Stimulated activated naive CD8-positive, alpha-beta T cell treated with anti-CD3 and anti-CD28 coated beads, Interleukin-15, amount 100 ng/mL, for 72 hours (primary cell): ENCODE results near the gene TUBA3E.
A peak's percentile ranks its signal among the peaks of the same experiment; 100 is the strongest.
"Not testable (repeated sequence)": the region's sequence is repeated elsewhere in the genome, so short reads cannot be mapped to it uniquely, and the experiment has no call there.

Source experiments
- ATAC-seq: fragments of 150-1000 bp; cut with Tn5 transposase; 2 replicates; pipeline ENCODE4 v1.10.0; 2021; ENCODE audit warnings: mild to moderate bottlenecking, moderate library complexity
- DNase-seq, 2 donors: peaks; one replicate each; pipeline ENCODE4 v3.0.0; 2021 to 2022
- H3K27ac Mint-ChIP-seq, 2 donors: one replicate each; pipeline ENCODE4 v1.8.0; 2022; ENCODE audit warnings: mild to moderate bottlenecking in 2 of 2, mixed read lengths in 2 of 2, moderate library complexity in 2 of 2
- H3K27me3 Mint-ChIP-seq: one replicate; pipeline ENCODE4 v1.8.0; 2022; ENCODE audit warnings: mixed read lengths
- H3K4me1 Mint-ChIP-seq: one replicate; pipeline ENCODE4 v1.8.0; 2022; ENCODE audit warnings: mild to moderate bottlenecking, mixed read lengths
- H3K4me3 Mint-ChIP-seq, 2 donors: one replicate each; pipeline ENCODE4 v1.8.0; 2022; ENCODE audit warnings: mild to moderate bottlenecking in 2 of 2, mixed read lengths in 2 of 2, moderate library complexity in 1 of 2
- H3K9me3 Mint-ChIP-seq, 2 donors: one replicate each; pipeline ENCODE4 v1.8.0; 2022; ENCODE audit warnings: mixed read lengths in 2 of 2

Gene TUBA3E

DNA sequence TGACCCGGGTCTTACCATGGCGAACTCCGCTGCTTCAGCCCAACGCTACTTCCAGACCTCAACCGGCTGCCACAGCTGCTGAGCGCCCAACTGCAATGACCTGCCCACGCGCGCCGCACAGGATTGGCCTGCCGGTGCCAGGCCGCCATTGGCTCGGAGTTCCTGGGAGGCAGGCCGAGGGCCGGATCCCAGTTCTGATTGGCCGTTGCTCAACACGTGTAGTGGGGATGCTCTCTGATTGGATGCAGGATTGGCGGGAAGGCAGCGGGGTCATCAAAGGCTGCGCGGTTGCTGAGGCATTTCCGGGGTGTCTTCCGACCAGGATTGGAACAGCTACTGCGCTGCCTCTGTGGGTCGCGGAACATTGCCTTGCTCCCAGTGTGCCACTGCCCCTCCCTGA, at the start of gene TUBA3E:
TSS of gene TUBA3E (minus strand) at position 97 of the 400 bp plus-strand sequence. CDS start at position 18, 79 bp downstream.
- Mint-ChIP-seq H3K4me3 (no peak within 1 kb of the TSS), H3K4me1 (no peaks in the 10 kb centered on the region), H3K27ac (no peak within 1 kb of the TSS), H3K9me3 (no peaks in the 10 kb centered on the region), H3K27me3 (no peaks in the 10 kb centered on the region)
- DNase-seq (no peak), ATAC-seq (no peak)

GRCh38 chr2:130246430-130246829, 48.2 kb upstream of the TUBA3E start:
- H3K4me1 Mint-ChIP-seq, result no peaks in the 10 kb centered on the region
- ATAC-seq (no peak), DNase-seq (no peak)
- no peaks in the 10 kb centered on the region for H3K9me3 Mint-ChIP-seq
- H3K4me3 Mint-ChIP-seq, result no peak overlapping the region
- peaks cover 58% of the 10 kb centered on the region for H3K27me3 Mint-ChIP-seq
- no peak overlapping the region for H3K27ac Mint-ChIP-seq

GRCh38 chr2:130245976-130246375, 47.7 kb upstream of the TUBA3E start:
- ATAC-seq (no peak), DNase-seq (no peak)
- H3K27me3 Mint-ChIP-seq, result peaks cover 58% of the 10 kb centered on the region
- H3K27ac Mint-ChIP-seq, result no peak overlapping the region
- no peaks in the 10 kb centered on the region for H3K9me3 Mint-ChIP-seq
- no peaks in the 10 kb centered on the region for H3K4me1 Mint-ChIP-seq
- H3K4me3 Mint-ChIP-seq, result no peak overlapping the region

DNA sequence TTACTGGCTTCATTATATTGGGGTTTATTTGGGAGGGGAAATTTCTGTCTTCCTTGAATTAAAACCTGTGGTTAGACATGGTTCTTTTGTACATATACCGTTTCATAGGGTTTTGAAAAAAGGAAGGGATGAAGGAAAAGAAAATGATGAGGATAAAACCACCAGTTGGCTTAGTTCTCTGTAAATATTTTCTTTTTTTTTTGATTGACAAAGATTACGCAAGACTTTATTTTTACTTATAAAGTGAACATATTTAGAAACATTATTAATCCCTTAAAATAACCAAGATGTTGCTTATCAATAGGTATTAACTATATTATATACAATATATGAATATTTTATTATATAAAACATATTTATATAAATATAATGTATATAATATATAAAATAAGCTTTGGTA, 45.1 kb upstream of the TUBA3E start:
- no peaks in the 10 kb centered on the region for H3K9me3 Mint-ChIP-seq
- no peak for DNase-seq
- ATAC-seq, result no peak
- H3K4me1 Mint-ChIP-seq, result no peaks in the 10 kb centered on the region
- H3K27me3 Mint-ChIP-seq, result peaks cover 34% of the 10 kb centered on the region
- no peak overlapping the region for H3K4me3 Mint-ChIP-seq
- H3K27ac Mint-ChIP-seq, result no peak overlapping the region

DNA sequence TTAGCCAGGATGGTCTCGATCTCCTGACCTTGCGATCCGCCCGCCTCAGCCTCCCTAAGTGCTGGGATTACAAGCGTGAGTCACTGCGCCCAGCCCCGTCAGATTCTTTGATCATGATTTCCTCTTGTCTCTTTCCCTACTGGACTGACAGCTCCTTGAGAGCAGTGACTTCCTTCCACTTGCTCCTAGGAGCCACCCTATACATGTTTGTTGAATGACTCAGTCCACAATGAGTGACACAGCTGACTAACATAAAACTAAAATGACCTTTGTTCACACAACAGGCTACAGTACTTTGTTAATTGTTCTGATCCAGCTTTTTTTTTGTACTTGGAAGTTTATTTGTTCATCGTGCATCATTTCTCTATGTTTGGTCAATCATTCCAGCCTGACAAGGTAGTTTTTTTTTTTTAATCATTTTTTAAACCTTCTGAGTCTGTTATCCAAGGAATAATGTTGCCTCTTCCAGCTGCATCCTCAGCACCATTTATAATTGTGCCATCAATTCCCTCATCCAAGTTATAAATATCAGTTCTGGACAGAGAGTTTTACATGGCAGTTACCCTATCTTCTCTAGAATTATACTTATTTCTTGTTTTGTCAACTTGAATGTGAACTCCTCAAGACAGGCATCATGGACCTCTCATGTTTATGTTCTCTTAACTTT, 42.9 kb upstream of the TUBA3E start:
- H3K27ac Mint-ChIP-seq, result no peak overlapping the region
- H3K27me3 Mint-ChIP-seq, result peaks cover 23% of the 10 kb centered on the region
- H3K4me1 Mint-ChIP-seq, result no peaks in the 10 kb centered on the region
- DNase-seq (no peak), ATAC-seq (no peak)
- H3K4me3 Mint-ChIP-seq, result no peak overlapping the region
- H3K9me3 Mint-ChIP-seq, result no peaks in the 10 kb centered on the region

DNA sequence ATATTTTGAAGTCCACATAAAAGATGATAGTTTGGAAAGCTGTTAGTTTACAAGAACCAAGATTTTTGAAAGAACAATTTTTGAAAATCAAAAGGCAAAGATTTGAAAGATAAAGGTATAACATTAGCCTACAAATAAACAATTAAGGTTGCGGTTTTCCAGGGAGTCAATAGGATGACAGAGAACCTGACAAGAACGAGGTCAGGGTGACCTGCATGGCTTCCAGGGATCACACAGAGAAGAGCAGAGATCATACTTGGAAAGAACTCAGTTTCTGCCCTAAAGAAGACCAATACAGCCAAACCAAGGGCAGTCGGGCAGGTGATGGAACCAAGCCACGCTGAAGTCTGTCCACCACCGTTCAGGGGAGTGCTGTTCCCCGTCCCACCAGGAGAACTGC, 41.3 kb upstream of the TUBA3E start:
- H3K27me3 Mint-ChIP-seq, result peaks cover 14% of the 10 kb centered on the region
- ATAC-seq, H3K4me1 Mint-ChIP-seq, H3K27ac Mint-ChIP-seq, H3K9me3 Mint-ChIP-seq, DNase-seq, H3K4me3 Mint-ChIP-seq: not testable (repeated sequence)

GRCh38 chr2:130233066-130233465, 34.8 kb upstream of the TUBA3E start:
- H3K27me3 Mint-ChIP-seq, result peaks cover 35% of the 10 kb centered on the region
- not testable (repeated sequence) for H3K4me1 Mint-ChIP-seq, ATAC-seq

DNA sequence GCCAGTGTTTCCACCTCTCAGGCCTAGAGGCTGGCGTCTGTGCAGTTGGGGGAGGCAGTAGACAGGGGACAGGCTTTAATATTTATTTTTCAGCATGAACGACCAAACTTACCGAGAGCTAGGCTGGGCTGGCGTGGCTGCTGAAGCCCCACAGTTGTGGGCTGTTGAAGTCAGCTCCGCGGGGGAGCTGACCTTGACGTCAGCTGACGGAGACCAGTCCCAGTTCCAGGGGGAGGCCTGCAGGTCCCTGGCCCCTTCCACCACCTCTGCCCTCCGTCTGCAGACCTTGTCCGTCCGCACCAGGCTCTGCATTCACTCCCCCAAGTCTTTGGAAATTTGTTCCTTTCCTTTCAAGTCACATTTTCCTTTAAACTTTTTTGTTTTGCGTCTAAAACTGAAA, 33.4 kb upstream of the TUBA3E start:
- ATAC-seq (no peak), DNase-seq (no peak)
- no peaks in the 10 kb centered on the region for H3K4me1 Mint-ChIP-seq
- H3K9me3 Mint-ChIP-seq, result peaks cover 0 to 7% of the 10 kb centered on the region in 2 donors
- no peak overlapping the region for H3K27ac Mint-ChIP-seq
- no peak overlapping the region for H3K4me3 Mint-ChIP-seq
- peaks cover 33% of the 10 kb centered on the region for H3K27me3 Mint-ChIP-seq

More at GRCh38 chr2:130233066-130233465, 34.8 kb upstream of the TUBA3E start:
- H3K9me3 Mint-ChIP-seq, DNase-seq, H3K4me3 Mint-ChIP-seq, H3K27ac Mint-ChIP-seq: not testable (repeated sequence)

DNA sequence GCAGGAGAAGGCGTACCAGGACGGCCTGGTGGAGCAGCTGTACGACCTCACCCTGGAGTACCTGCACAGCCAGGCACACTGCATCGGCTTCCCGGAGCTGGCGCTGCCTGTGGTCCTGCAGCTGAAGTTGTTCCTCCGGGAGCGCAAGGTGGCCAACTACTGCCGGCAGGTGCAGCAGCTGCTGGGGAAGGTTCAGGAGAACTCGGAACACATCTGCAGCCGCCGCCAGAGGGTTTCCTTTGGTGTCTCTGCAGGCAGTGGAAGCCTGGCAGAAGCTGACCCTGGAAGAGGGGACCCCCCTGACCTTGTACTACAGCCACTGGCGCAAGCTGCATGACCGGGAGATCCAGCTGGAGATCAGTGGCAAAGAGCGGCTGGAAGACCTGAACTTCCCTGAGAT, 32.7 kb upstream of the TUBA3E start:
- H3K27ac Mint-ChIP-seq, DNase-seq, H3K4me3 Mint-ChIP-seq, H3K4me1 Mint-ChIP-seq, ATAC-seq, H3K9me3 Mint-ChIP-seq: not testable (repeated sequence)
- H3K27me3 Mint-ChIP-seq, result peaks cover 29% of the 10 kb centered on the region

GRCh38 chr2:130230376-130230775, 32.1 kb upstream of the TUBA3E start:
- not testable (repeated sequence) for H3K4me3 Mint-ChIP-seq, ATAC-seq, H3K9me3 Mint-ChIP-seq

GRCh38 chr2:130229161-130229510, 30.9 kb upstream of the TUBA3E start:
- Mint-ChIP-seq H3K4me3 (peak overlapping the region; percentile 29 to 33), H3K27me3 (peaks cover 25% of the 10 kb centered on the region)
- not testable (repeated sequence) for H3K4me1 Mint-ChIP-seq, H3K9me3 Mint-ChIP-seq, H3K27ac Mint-ChIP-seq
- DNase-seq (peak; percentile 13 to 41), ATAC-seq (peak; percentile 78)

More at GRCh38 chr2:130230376-130230775, 32.1 kb upstream of the TUBA3E start:
- not testable (repeated sequence) for DNase-seq, H3K4me1 Mint-ChIP-seq, H3K27ac Mint-ChIP-seq
- H3K27me3 Mint-ChIP-seq, result peaks cover 29% of the 10 kb centered on the region

- not testable (repeated sequence) for H3K9me3 Mint-ChIP-seq, H3K4me3 Mint-ChIP-seq, H3K4me1 Mint-ChIP-seq, DNase-seq, H3K27ac Mint-ChIP-seq
- ATAC-seq, result peak; percentile 64
- peaks cover 21% of the 10 kb centered on the region for H3K27me3 Mint-ChIP-seq
Observed at GRCh38 chr2:130228467-130229160, 30.4 kb upstream of the TUBA3E start.

DNA sequence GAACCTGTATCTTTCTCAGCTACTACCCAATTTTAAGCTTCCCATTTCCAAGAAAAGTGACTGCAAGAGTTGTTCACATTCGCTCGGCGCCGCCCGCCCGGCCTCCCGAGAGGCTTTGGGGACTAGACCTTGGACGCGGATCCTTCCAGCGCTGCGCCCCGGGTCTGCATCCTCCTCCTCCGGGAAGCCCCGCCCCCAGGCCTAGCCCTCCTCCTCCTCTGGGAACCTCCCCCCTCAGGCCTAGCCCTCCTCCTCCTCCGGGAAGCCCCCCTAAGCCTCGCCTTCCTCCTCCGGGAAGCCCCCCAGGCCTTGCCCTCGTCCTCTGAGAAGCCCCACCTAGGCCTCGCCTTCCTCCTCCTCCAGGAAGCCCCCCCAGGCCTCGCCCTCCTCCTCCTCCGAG, 29.8 kb upstream of the TUBA3E start:
- peaks cover 21% of the 10 kb centered on the region for H3K27me3 Mint-ChIP-seq
- not testable (repeated sequence) for DNase-seq, H3K27ac Mint-ChIP-seq, ATAC-seq, H3K4me1 Mint-ChIP-seq, H3K4me3 Mint-ChIP-seq, H3K9me3 Mint-ChIP-seq

DNA sequence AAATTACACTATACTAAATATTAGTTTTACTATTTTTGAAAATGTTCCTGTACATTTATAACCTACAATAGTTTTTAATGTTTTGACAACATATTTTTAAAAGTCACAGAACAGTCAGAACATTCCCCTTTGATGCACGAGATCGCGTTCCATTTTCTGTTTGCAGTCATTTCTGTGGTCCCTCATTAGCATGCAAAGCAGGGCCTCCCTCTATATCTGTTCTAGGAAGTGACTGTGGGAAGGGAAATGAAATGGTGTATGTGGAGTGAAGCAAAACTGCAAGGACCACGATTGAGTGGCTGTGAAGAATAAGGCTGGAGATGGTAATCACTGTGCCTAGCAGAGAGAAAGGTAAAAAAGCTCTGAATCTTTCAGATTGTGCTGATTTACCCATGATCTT, 24.3 kb upstream of the TUBA3E start:
- peaks cover 14% of the 10 kb centered on the region for H3K27me3 Mint-ChIP-seq
- not testable (repeated sequence) for DNase-seq, H3K4me1 Mint-ChIP-seq, ATAC-seq, H3K4me3 Mint-ChIP-seq, H3K27ac Mint-ChIP-seq, H3K9me3 Mint-ChIP-seq

GRCh38 chr2:130220505-130220904, 22.3 kb upstream of the TUBA3E start:
- H3K4me3 Mint-ChIP-seq, ATAC-seq: not testable (repeated sequence)

DNA sequence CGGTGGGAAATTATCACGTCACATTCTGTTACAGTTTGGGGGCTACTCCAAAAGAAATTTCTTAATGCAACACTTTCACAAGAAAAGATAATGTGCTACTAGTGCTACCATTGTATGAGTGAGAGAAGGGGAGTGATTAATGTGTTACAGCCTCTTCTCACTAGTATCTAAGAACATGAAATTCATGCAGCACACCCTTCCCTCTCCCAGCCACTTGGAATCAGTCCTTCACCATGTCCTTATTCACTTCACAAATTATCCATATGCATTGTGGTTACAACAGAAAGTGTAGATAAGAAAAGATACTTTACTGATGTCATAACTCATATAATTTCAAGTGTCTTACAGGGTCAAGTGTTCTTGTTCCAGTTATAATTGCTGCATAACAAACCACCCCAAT, 20.9 kb upstream of the TUBA3E start:
- H3K4me1 Mint-ChIP-seq, H3K9me3 Mint-ChIP-seq, DNase-seq, H3K4me3 Mint-ChIP-seq, H3K27ac Mint-ChIP-seq, ATAC-seq: not testable (repeated sequence)
- H3K27me3 Mint-ChIP-seq, result peaks cover 22% of the 10 kb centered on the region

More at GRCh38 chr2:130220505-130220904, 22.3 kb upstream of the TUBA3E start:
- not testable (repeated sequence) for DNase-seq, H3K27ac Mint-ChIP-seq, H3K9me3 Mint-ChIP-seq, H3K4me1 Mint-ChIP-seq
- peaks cover 22% of the 10 kb centered on the region for H3K27me3 Mint-ChIP-seq
